Measurements from ENCODE around the gene SWT1. TPM values are rescaled to one million over a fixed set of nuclear protein-coding genes. Genes with fewer than 3 reads are reported as not detected.

Gene SWT1
- total RNA-seq, 1 donor from 2014 or later, result 3.5 TPM

DNA sequence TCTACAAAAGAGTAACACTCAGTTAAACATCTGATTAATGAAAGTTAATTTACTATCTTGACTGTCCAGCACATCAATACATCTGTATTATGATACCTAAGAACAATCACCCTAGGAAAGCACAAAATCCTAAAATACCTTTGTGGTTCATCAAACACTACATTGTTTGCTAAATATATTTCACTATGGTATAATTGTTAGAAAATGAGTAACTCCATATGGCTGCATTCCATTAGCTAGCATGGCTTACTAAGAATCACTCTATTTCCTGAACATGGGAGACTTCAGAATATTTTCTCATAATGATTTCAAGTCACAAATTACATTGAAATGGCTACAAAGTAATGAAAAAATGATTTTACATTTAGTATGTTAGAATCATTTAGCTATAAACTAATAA, 12.7 kb upstream of the SWT1 start:
- Mint-ChIP-seq H3K9me3 (ENCODE audit: low read depth) (no peaks in the 10 kb centered on the region), H3K4me3 (ENCODE audit: unreplicated experiment) (no peak overlapping the region), H3K36me3 (ENCODE audit: low read depth) (peaks cover 14% of the 10 kb centered on the region), H3K4me1 (ENCODE audit: low read depth) (peaks cover 4% of the 10 kb centered on the region), H3K27me3 (ENCODE audit: low read depth) (no peaks in the 10 kb centered on the region), H3K27ac (ENCODE audit: unreplicated experiment) (no peak overlapping the region)
- no peak for DNase-seq (ENCODE audit: low spot score)
- TF ChIP-seq, protein P1, sequence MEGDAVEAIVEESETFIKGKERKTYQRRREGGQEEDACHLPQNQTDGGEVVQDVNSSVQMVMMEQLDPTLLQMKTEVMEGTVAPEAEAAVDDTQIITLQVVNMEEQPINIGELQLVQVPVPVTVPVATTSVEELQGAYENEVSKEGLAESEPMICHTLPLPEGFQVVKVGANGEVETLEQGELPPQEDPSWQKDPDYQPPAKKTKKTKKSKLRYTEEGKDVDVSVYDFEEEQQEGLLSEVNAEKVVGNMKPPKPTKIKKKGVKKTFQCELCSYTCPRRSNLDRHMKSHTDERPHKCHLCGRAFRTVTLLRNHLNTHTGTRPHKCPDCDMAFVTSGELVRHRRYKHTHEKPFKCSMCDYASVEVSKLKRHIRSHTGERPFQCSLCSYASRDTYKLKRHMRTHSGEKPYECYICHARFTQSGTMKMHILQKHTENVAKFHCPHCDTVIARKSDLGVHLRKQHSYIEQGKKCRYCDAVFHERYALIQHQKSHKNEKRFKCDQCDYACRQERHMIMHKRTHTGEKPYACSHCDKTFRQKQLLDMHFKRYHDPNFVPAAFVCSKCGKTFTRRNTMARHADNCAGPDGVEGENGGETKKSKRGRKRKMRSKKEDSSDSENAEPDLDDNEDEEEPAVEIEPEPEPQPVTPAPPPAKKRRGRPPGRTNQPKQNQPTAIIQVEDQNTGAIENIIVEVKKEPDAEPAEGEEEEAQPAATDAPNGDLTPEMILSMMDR (IDR thresholded peaks at IDR 0.05), result no peak

DNA sequence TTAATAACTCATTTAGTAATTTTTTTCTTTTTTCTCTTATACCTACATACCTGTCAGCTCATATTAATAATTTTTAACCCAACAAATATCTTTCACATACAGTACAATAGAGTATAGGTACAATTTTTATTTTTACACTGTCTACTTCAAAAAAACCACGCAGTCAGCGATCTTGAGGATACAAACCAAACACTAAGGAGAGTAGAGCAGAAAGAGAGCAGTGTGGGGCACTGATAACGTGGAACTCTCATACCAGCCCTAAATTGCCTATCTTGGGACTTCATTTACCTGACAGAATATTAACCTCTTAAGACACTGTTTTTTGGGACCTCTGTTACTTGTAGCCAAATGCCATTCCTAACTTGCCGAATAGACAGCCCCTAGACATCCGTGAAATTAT, 5.8 kb upstream of the SWT1 start:
- no peak for DNase-seq (ENCODE audit: low spot score)
- Mint-ChIP-seq H3K4me1 (ENCODE audit: low read depth) (peaks cover 21% of the 10 kb centered on the region), H3K9me3 (ENCODE audit: low read depth) (no peaks in the 10 kb centered on the region)

DNA sequence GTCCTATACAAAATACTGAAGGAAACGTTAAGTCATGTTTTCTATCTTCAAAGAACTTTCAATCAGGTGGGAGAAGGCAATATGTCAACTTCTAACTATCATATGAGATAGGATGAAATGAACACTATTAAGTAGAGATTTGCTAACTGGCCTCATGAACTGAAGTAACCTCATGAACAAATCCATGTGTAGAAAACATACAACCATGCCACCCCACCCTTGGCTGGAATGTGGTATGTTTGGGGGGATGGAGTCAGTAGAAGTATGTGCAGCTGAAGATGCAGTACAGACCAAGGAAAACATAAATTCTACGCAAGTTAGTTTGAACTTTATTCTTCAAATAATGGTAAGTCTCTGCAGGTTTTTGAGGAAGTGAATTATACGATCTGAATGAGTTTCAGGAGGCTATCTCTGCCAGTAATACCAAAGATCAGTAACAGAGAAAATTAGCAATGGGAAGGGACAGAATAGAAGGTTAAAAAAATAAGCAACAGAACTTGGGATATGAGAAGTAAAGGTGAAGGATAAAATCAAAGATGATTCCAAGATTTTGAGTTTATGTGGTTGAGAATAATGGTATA, 4.7 kb upstream of the SWT1 start:
- peak overlapping the region; percentile 4 for H3K27ac Mint-ChIP-seq (ENCODE audit: unreplicated experiment)
- H3K4me1 Mint-ChIP-seq (ENCODE audit: low read depth), result peaks cover 21% of the 10 kb centered on the region
- TF ChIP-seq, protein P1 (IDR thresholded peaks at IDR 0.05), result no peak
- peaks cover 12% of the 10 kb centered on the region for H3K36me3 Mint-ChIP-seq (ENCODE audit: low read depth)
- no peak overlapping the region for H3K4me3 Mint-ChIP-seq (ENCODE audit: unreplicated experiment)
- no peaks in the 10 kb centered on the region for H3K9me3 Mint-ChIP-seq (ENCODE audit: low read depth)
- H3K27me3 Mint-ChIP-seq (ENCODE audit: low read depth), result no peaks in the 10 kb centered on the region
- DNase-seq (ENCODE audit: low spot score), result no peak

More for the DNA sequence above, 5.8 kb upstream of the SWT1 start:
- TF ChIP-seq, protein P1 (IDR thresholded peaks at IDR 0.05), result no peak
- no peak overlapping the region for H3K4me3 Mint-ChIP-seq (ENCODE audit: unreplicated experiment)
- no peak overlapping the region for H3K27ac Mint-ChIP-seq (ENCODE audit: unreplicated experiment)
- peaks cover 12% of the 10 kb centered on the region for H3K36me3 Mint-ChIP-seq (ENCODE audit: low read depth)
- H3K27me3 Mint-ChIP-seq (ENCODE audit: low read depth), result no peaks in the 10 kb centered on the region

DNA sequence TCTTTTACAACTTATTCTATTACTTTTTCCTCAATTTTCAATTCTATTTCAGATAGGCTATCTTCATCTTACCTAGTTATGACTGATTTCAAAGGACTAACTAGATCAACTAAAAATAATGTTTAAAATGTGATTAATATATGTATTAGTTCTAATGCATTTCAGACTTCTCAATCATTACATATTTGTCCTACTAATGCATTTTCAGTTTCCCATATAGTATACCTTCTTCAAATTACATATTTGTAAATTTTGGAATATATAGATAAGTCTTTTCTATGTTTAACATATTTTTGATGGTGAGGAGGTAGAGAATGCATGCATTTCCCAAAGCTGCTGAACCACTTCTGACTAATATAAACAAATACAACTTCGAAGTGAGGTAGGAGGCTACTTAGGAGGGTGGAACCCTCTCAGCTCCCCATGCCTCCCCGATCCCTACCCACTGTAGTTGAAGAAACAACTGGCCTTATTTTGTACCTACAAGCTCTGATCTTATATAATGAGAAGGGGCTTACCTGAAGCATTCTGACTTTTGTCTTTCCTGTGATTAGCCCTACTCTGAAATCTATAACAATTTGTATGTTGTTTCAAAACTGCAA, 2.0 kb upstream of the SWT1 start:
- peaks cover 3% of the 10 kb centered on the region for H3K36me3 Mint-ChIP-seq (ENCODE audit: low read depth)
- peaks cover 32% of the 10 kb centered on the region for H3K4me1 Mint-ChIP-seq (ENCODE audit: low read depth)
- H3K4me3 Mint-ChIP-seq (ENCODE audit: unreplicated experiment), result peak overlapping the region; percentile 78
- TF ChIP-seq, protein P1 (IDR thresholded peaks at IDR 0.05), result no peak
- no peak for DNase-seq (ENCODE audit: low spot score)
- no peaks in the 10 kb centered on the region for H3K27me3 Mint-ChIP-seq (ENCODE audit: low read depth)
- peak overlapping the region; percentile 99 for H3K27ac Mint-ChIP-seq (ENCODE audit: unreplicated experiment)
- H3K9me3 Mint-ChIP-seq (ENCODE audit: low read depth), result no peaks in the 10 kb centered on the region

DNA sequence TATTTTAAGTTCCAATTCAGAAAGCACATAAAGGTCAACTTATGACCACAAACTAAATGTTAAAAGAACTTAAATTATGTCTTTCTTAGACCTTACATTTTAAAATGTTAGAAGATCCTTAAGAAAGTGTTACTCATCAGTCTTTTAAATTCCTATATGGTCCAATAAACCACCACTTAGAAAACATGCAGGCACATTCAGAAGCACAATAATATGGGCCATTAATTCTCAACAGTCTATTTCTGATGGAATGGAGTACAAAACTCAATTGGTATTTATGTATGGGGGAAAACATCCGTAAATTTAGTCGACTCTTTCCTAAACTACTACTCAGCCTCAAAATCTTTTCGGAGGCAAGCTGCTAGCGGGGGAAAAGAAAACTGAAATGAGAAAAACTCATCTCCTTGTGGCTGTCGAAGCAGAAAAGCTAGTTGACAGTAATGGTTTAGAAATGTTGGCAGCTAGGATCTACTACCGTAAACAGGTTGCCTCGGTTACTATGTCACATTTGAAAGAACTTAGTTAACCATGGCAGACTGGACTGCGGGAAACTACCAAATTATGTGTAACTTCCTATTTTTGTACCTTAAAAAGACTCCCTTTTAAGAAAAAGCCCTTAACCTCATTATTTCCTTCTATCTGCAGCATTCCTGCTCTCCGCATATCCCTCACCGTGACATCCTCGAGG, 1.2 kb upstream of the SWT1 start:
- peaks cover under 1% of the 10 kb centered on the region for H3K36me3 Mint-ChIP-seq (ENCODE audit: low read depth)
- TF ChIP-seq, protein P1 (IDR thresholded peaks at IDR 0.05), result peak; percentile 4
- peak overlapping the region; percentile 99 for H3K27ac Mint-ChIP-seq (ENCODE audit: unreplicated experiment)
- H3K4me3 Mint-ChIP-seq (ENCODE audit: unreplicated experiment), result peak overlapping the region; percentile 78
- peaks cover 34% of the 10 kb centered on the region for H3K4me1 Mint-ChIP-seq (ENCODE audit: low read depth)
- DNase-seq (ENCODE audit: low spot score), result no peak
- no peaks in the 10 kb centered on the region for H3K9me3 Mint-ChIP-seq (ENCODE audit: low read depth)
- H3K27me3 Mint-ChIP-seq (ENCODE audit: low read depth), result no peaks in the 10 kb centered on the region

Data from chondrocyte (in vitro differentiated cells).